H1 (cell line): ENCODE results near the gene NUP98.

Source experiments
- CTCF ChIP-seq, 3 experiments: IDR thresholded peaks; 1 replicate in 2 of 3; 2 replicates in 1 of 3; pipeline versions ENCODE4 v1.5.1 to v1.6.1; 2011; ENCODE audit warnings: low read length in 3 of 3, mild to moderate bottlenecking in 3 of 3, inconsistent platforms in 2 of 3, low read depth in 1 of 3, moderate library complexity in 1 of 3; ENCODE audit not compliant: insufficient read depth in 1 of 3; ENCODE audit errors: control extremely low read depth in 1 of 3
- EGR1 ChIP-seq: IDR thresholded peaks from 2 replicates; pipeline ENCODE4 v1.6.1; 2011; ENCODE audit warnings: low read depth, low read length, borderline replicate concordance
- EP300 ChIP-seq, 2 experiments: IDR thresholded peaks; 1 replicate in 1 of 2; 2 replicates in 1 of 2; pipeline ENCODE4 v1.6.1; 2011 to 2012; ENCODE audit warnings: low read depth in 2 of 2, low read length in 2 of 2, mild to moderate bottlenecking in 2 of 2, borderline replicate concordance in 1 of 2, inconsistent platforms in 1 of 2, moderate library complexity in 1 of 2
- EZH2 ChIP-seq: fragments of 200-600 bp; sonication (generic); IDR thresholded peaks from 2 replicates; pipeline ENCODE4 v1.7.1; 2012; ENCODE audit warnings: low read depth, mild to moderate bottlenecking, moderate library complexity, low read length, inconsistent platforms; ENCODE audit not compliant: severe bottlenecking
- POLR2AphosphoS5 ChIP-seq: IDR thresholded peaks from 2 replicates; pipeline ENCODE4 v1.6.1; 2011; ENCODE audit warnings: low read depth, low read length
- RAD21 ChIP-seq, 2 experiments: IDR thresholded peaks in 1 of 2; conservative IDR thresholded peaks in 1 of 2; 2 replicates each; pipeline ENCODE4 v1.6.1; 2011; ENCODE audit warnings: low read depth in 2 of 2, low read length in 2 of 2, improper control_type of control experiment in 1 of 2, inconsistent platforms in 1 of 2, mild to moderate bottlenecking in 1 of 2, moderate library complexity in 1 of 2
- SAP30 ChIP-seq: fragments of 300-600 bp; sonication (generic); IDR thresholded peaks from 2 replicates; pipeline ENCODE4 v1.7.1; 2012; ENCODE audit warnings: low read length, moderate library complexity, mild to moderate bottlenecking, inconsistent platforms; ENCODE audit not compliant: insufficient read depth, insufficient replicate concordance
- SRF ChIP-seq: IDR thresholded peaks from 2 replicates; pipeline ENCODE4 v1.6.1; 2011; ENCODE audit warnings: mild to moderate bottlenecking, low read depth, low read length, moderate library complexity
- TAF7 ChIP-seq: optimal IDR thresholded peaks from 2 replicates; pipeline ENCODE3; 2011; ENCODE audit warnings: low read depth, mild to moderate bottlenecking, inconsistent platforms, low read length, moderate library complexity, borderline replicate concordance
- TBP ChIP-seq: IDR thresholded peaks from 2 replicates; pipeline ENCODE4 v1.6.1; 2011; ENCODE audit warnings: low read depth, low read length, improper control_type of control experiment
- TF ChIP-seq, protein P1 (sequence below): IDR thresholded peaks from 2 replicates; pipeline ENCODE4 v1.6.1; 2012; ENCODE audit warnings: inconsistent platforms
- TF ChIP-seq, protein P2 (sequence below): IDR thresholded peaks from 2 replicates; pipeline ENCODE4 v1.6.1; 2011; ENCODE audit warnings: low read length, improper control_type of control experiment

GRCh38 chr11:3836903-3837302 is 39.5 kb upstream of the NUP98 start:
- TF ChIP-seq CTCF (IDR thresholded peaks at IDR 0.05; ENCODE audit: control extremely low read depth in 1 of 3, insufficient read depth in 1 of 3, low read depth in 1 of 3, low read length in 3 of 3) = no peak
- no peak for TF ChIP-seq EGR1
- TF ChIP-seq, protein P1, sequence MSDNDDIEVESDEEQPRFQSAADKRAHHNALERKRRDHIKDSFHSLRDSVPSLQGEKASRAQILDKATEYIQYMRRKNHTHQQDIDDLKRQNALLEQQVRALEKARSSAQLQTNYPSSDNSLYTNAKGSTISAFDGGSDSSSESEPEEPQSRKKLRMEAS = no peak
- TF ChIP-seq SAP30 = no peak
- no peak for TF ChIP-seq EZH2
- TF ChIP-seq RAD21 (IDR thresholded peaks at IDR 0.05 in 1 of 2, conservative IDR thresholded peaks at IDR 0.05 in 1 of 2; ENCODE audit: low read depth in 2 of 2, low read length in 2 of 2) = no peak
- TF ChIP-seq TAF7 = no peak
- TF ChIP-seq, protein P2, sequence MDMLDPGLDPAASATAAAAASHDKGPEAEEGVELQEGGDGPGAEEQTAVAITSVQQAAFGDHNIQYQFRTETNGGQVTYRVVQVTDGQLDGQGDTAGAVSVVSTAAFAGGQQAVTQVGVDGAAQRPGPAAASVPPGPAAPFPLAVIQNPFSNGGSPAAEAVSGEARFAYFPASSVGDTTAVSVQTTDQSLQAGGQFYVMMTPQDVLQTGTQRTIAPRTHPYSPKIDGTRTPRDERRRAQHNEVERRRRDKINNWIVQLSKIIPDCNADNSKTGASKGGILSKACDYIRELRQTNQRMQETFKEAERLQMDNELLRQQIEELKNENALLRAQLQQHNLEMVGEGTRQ = no peak
- no peak for TF ChIP-seq POLR2AphosphoS5
- no peak for TF ChIP-seq SRF
- TF ChIP-seq EP300 (IDR thresholded peaks at IDR 0.05; ENCODE audit: borderline replicate concordance in 1 of 2, low read depth in 2 of 2, low read length in 2 of 2) = no peak
- no peak for TF ChIP-seq TBP
